ENCODE measurements around the gene ZCWPW1.

GRCh38 chr7:100430493-100431285 is 2.2 kb upstream of the ZCWPW1 start:
- TF ChIP-seq, protein P1, sequence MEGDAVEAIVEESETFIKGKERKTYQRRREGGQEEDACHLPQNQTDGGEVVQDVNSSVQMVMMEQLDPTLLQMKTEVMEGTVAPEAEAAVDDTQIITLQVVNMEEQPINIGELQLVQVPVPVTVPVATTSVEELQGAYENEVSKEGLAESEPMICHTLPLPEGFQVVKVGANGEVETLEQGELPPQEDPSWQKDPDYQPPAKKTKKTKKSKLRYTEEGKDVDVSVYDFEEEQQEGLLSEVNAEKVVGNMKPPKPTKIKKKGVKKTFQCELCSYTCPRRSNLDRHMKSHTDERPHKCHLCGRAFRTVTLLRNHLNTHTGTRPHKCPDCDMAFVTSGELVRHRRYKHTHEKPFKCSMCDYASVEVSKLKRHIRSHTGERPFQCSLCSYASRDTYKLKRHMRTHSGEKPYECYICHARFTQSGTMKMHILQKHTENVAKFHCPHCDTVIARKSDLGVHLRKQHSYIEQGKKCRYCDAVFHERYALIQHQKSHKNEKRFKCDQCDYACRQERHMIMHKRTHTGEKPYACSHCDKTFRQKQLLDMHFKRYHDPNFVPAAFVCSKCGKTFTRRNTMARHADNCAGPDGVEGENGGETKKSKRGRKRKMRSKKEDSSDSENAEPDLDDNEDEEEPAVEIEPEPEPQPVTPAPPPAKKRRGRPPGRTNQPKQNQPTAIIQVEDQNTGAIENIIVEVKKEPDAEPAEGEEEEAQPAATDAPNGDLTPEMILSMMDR (conservative IDR thresholded peaks at IDR 0.05) = no peak
- no peak for TF ChIP-seq EZH2 (IDR thresholded peaks at IDR 0.05; ENCODE audit: low read depth)
